ENCODE measurements around the gene FOLR2.

DNA sequence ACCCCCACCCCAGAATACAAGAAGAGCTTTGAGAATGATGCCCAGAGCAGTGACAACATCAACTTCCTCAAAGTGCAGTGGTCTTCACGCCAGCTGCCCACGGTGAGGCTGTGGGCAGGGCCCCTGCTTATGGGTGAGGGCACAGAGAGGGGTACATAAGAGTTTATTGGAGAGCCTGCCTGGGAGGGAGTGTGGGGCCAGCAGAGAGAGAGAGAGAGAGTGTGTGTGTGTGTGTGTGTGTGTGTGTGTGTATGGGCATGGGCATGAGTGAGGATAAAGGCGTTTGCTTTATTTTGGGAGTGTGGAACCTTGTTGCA is 17.9 kb downstream of the FOLR2 start:
- TF ChIP-seq POLR2A (IDR thresholded peaks at IDR 0.05), result no peak
- TF ChIP-seq, protein P1, sequence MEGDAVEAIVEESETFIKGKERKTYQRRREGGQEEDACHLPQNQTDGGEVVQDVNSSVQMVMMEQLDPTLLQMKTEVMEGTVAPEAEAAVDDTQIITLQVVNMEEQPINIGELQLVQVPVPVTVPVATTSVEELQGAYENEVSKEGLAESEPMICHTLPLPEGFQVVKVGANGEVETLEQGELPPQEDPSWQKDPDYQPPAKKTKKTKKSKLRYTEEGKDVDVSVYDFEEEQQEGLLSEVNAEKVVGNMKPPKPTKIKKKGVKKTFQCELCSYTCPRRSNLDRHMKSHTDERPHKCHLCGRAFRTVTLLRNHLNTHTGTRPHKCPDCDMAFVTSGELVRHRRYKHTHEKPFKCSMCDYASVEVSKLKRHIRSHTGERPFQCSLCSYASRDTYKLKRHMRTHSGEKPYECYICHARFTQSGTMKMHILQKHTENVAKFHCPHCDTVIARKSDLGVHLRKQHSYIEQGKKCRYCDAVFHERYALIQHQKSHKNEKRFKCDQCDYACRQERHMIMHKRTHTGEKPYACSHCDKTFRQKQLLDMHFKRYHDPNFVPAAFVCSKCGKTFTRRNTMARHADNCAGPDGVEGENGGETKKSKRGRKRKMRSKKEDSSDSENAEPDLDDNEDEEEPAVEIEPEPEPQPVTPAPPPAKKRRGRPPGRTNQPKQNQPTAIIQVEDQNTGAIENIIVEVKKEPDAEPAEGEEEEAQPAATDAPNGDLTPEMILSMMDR (IDR thresholded peaks at IDR 0.05 in 8 of 11, conservative IDR thresholded peaks at IDR 0.05 in 3 of 11), result no peak
- no peak for TF ChIP-seq POLR2AphosphoS5 (IDR thresholded peaks at IDR 0.05)
